Suprapubic skin (tissue), 4 donors: ENCODE results near the gene COMMD7. TPM values are rescaled to one million over a fixed set of nuclear protein-coding genes. Genes with fewer than 3 reads are reported as not detected.
"Not testable (repeated sequence)": the region's sequence is repeated elsewhere in the genome, so short reads cannot be mapped to it uniquely, and the experiment has no call there.

Source experiments
- DNase-seq, 2 donors: peaks; one replicate each; pipeline ENCODE4 v3.0.0-alpha.2; 2019; ENCODE audit warnings: low spot score in 2 of 2
- H3K27ac ChIP-seq: fragments of 200-600 bp; sonication (generic); one replicate; pipeline ENCODE4 v1.5.1; 2019
- H3K27me3 ChIP-seq: fragments of 200-600 bp; sonication (generic); one replicate; pipeline ENCODE4 v1.5.1; 2019
- H3K36me3 ChIP-seq: fragments of 200-600 bp; sonication (generic); one replicate; pipeline ENCODE4 v1.5.1; 2019
- H3K4me1 ChIP-seq: fragments of 200-600 bp; sonication (generic); one replicate; pipeline ENCODE4 v1.5.1; 2019
- H3K4me3 ChIP-seq: fragments of 200-600 bp; sonication (generic); one replicate; pipeline ENCODE4 v1.5.1; 2019; ENCODE audit warnings: mild to moderate bottlenecking
- H3K9me3 ChIP-seq: fragments of 200-600 bp; sonication (generic); one replicate; pipeline ENCODE4 v1.5.1; 2019
- CTCF ChIP-seq, 2 donors: fragments of 200-600 bp in 1 of 2; fragments of 450-650 bp in 1 of 2; sonication (generic) in 1 of 2; IDR thresholded peaks; one replicate each; pipeline ENCODE4 v1.5.1; 2016 to 2019; ENCODE audit warnings: antibody characterized with exemption in 2 of 2, mild to moderate bottlenecking in 1 of 2, moderate library complexity in 1 of 2
- EP300 ChIP-seq: sonication (generic); formaldehyde crosslinking; IDR thresholded peaks from one replicate; pipeline ENCODE4 v1.6.1; 2017; ENCODE audit warnings: antibody characterized with exemption
- POLR2A ChIP-seq, 2 donors: fragments of 450-650 bp; IDR thresholded peaks; one replicate each; pipeline ENCODE4 v1.6.1; 2017; ENCODE audit warnings: antibody characterized with exemption in 2 of 2, mild to moderate bottlenecking in 2 of 2, moderate library complexity in 2 of 2
- POLR2AphosphoS5 ChIP-seq, 3 donors: sonication (generic); formaldehyde crosslinking; IDR thresholded peaks; one replicate each; pipeline ENCODE4 v1.6.1; 2017; ENCODE audit warnings: antibody characterized with exemption in 3 of 3
- WGBS: methylation state at CpG from one replicate; pipeline ENCODE4 v1.1.5; 2018; 5-methylcytosine and 5-hydroxymethylcytosine counted together
- total RNA-seq, 4 donors: library from RNA; depleted of rRNA; stranded (reverse); fragments of >200 nt; gene quantifications; one replicate each; pipeline ENCODE4 v1.1.0, GENCODE V29; 2016

The COMMD7 gene
- total RNA-seq, 4 donors from 2014 or later: 13.3 to 17.5 (median 15.6) TPM

GRCh38 chr20:32773223-32773622, 30.0 kb upstream of the COMMD7 start:
- no peaks in the 10 kb centered on the region for H3K9me3 ChIP-seq
- H3K4me1 ChIP-seq: peaks cover 19% of the 10 kb centered on the region
- DNase-seq: no peak
- no peak overlapping the region for H3K4me3 ChIP-seq
- no peak overlapping the region for H3K27ac ChIP-seq
- 91% methylated on average over 2 of the region's 2 CpGs for WGBS
- H3K27me3 ChIP-seq: no peaks in the 10 kb centered on the region
- no peak for TF ChIP-seq POLR2A (IDR thresholded peaks at IDR 0.05)
- no peak for TF ChIP-seq EP300
- TF ChIP-seq CTCF (IDR thresholded peaks at IDR 0.05): no peak
- no peak for TF ChIP-seq POLR2AphosphoS5 (IDR thresholded peaks at IDR 0.05)
- no peaks in the 10 kb centered on the region for H3K36me3 ChIP-seq

GRCh38 chr20:32772046-32772445, 28.8 kb upstream of the COMMD7 start:
- H3K36me3 ChIP-seq: no peaks in the 10 kb centered on the region
- no peaks in the 10 kb centered on the region for H3K9me3 ChIP-seq
- DNase-seq: no peak
- no peaks in the 10 kb centered on the region for H3K27me3 ChIP-seq
- 91% methylated on average over 3 of the region's 3 CpGs for WGBS
- no peak overlapping the region for H3K4me3 ChIP-seq
- TF ChIP-seq POLR2AphosphoS5 (IDR thresholded peaks at IDR 0.05) (no peak), CTCF (IDR thresholded peaks at IDR 0.05) (no peak), EP300 (no peak), POLR2A (IDR thresholded peaks at IDR 0.05) (no peak)
- no peak overlapping the region for H3K27ac ChIP-seq
- peaks cover 16% of the 10 kb centered on the region for H3K4me1 ChIP-seq

- Histone ChIP-seq H3K27ac (no peak overlapping the region), H3K4me1 (peaks cover 22% of the 10 kb centered on the region), H3K9me3 (no peaks in the 10 kb centered on the region), H3K4me3 (no peak overlapping the region), H3K27me3 (no peaks in the 10 kb centered on the region), H3K36me3 (no peaks in the 10 kb centered on the region)
- DNase-seq: no peak
- no peak for TF ChIP-seq EP300
- TF ChIP-seq CTCF (IDR thresholded peaks at IDR 0.05): no peak
- no peak for TF ChIP-seq POLR2AphosphoS5 (IDR thresholded peaks at IDR 0.05)
- no peak for TF ChIP-seq POLR2A (IDR thresholded peaks at IDR 0.05)
- 77% methylated on average over 9 of the region's 9 CpGs for WGBS
Observed at GRCh38 chr20:32767418-32768198, 24.3 kb upstream of the COMMD7 start.

- not testable (repeated sequence) for H3K36me3 ChIP-seq, DNase-seq, H3K27ac ChIP-seq, H3K9me3 ChIP-seq, H3K4me3 ChIP-seq, H3K27me3 ChIP-seq
- WGBS: 48% methylated on average over 12 of the region's 17 CpGs
- peaks cover 29% of the 10 kb centered on the region for H3K4me1 ChIP-seq
Observed at GRCh38 chr20:32765230-32765875, 22.1 kb upstream of the COMMD7 start.

GRCh38 chr20:32764005-32764960, 21.0 kb upstream of the COMMD7 start:
- no peaks in the 10 kb centered on the region for H3K36me3 ChIP-seq
- no peak for DNase-seq

More at GRCh38 chr20:32764005-32764960, 21.0 kb upstream of the COMMD7 start:
- Histone ChIP-seq H3K9me3 (no peaks in the 10 kb centered on the region), H3K27me3 (no peaks in the 10 kb centered on the region), H3K27ac (no peak overlapping the region), H3K4me3 (no peak overlapping the region), H3K4me1 (peaks cover 29% of the 10 kb centered on the region)
- no peak for TF ChIP-seq POLR2AphosphoS5 (IDR thresholded peaks at IDR 0.05)
- TF ChIP-seq CTCF (IDR thresholded peaks at IDR 0.05): no peak
- no peak for TF ChIP-seq EP300
- TF ChIP-seq POLR2A (IDR thresholded peaks at IDR 0.05): no peak
- WGBS: 59% methylated on average over 17 of the region's 17 CpGs
